ENCODE data around the gene CD3D. TPM values are rescaled to one million over a fixed set of nuclear protein-coding genes. Genes with fewer than 3 reads are reported as not detected.
"Not testable (repeated sequence)": the region's sequence is repeated elsewhere in the genome, so short reads cannot be mapped to it uniquely, and the experiment has no call there.

Gene CD3D
- total and polyA plus RNA-seq, 7 donors = 1.4 to 57.0 (median 2.1) TPM; not detected in 3

GRCh38 chr11:118310271-118310670, 32.2 kb downstream of the CD3D start:
- no peak overlapping the region for H3K27ac ChIP-seq
- H3K27me3 ChIP-seq = peaks cover 0 to 29% (median 20%) of the 10 kb centered on the region in 3 donors
- no peak overlapping the region for H3K4me3 ChIP-seq
- no peaks in the 10 kb centered on the region for H3K36me3 ChIP-seq
- intact Hi-C loops (cut with DNase I) = no loop called here
- no peak for TF ChIP-seq EP300 (IDR thresholded peaks at IDR 0.05)
- DNase-seq = no peak
- H3K9me3 ChIP-seq = no peaks in the 10 kb centered on the region
- WGBS, 2 donors = 72 to 85% methylated on average over 3 of the region's 3 CpGs
- peaks cover 0 to 2% (median 0%) of the 10 kb centered on the region in 4 donors for H3K4me1 ChIP-seq

- intact Hi-C loops (cut with DNase I); H3K36me3 ChIP-seq; H3K4me1 ChIP-seq; H3K9me3 ChIP-seq; H3K4me3 ChIP-seq; DNase-seq; H3K27ac ChIP-seq: not testable (repeated sequence)
- peaks cover 0 to 27% (median 15%) of the 10 kb centered on the region in 3 donors for H3K27me3 ChIP-seq
- 88 to 95% methylated on average over 5 of the region's 5 CpGs for WGBS, 2 donors
These were observed 33.4 kb downstream of the CD3D start for GRCh38 chr11:118308995-118309528.

GRCh38 chr11:118306556-118306955, 35.9 kb downstream of the CD3D start:
- H3K9me3 ChIP-seq = no peaks in the 10 kb centered on the region
- peaks cover 0 to 14% (median 0%) of the 10 kb centered on the region in 3 donors for H3K27me3 ChIP-seq
- 67 to 86% methylated on average over 2 of the region's 2 CpGs for WGBS, 2 donors
- no peaks in the 10 kb centered on the region for H3K4me1 ChIP-seq
- H3K4me3 ChIP-seq = no peak overlapping the region
- intact Hi-C loops (cut with DNase I) = no loop called here
- no peak for DNase-seq
- H3K36me3 ChIP-seq = no peaks in the 10 kb centered on the region
- TF ChIP-seq EP300 (IDR thresholded peaks at IDR 0.05) = no peak
- no peak for TF ChIP-seq POLR2A (IDR thresholded peaks at IDR 0.05)
- TF ChIP-seq CTCF (IDR thresholded peaks at IDR 0.05) = no peak
- TF ChIP-seq POLR2AphosphoS5 (IDR thresholded peaks at IDR 0.05) = no peak
- H3K27ac ChIP-seq = no peak overlapping the region

- no peak for DNase-seq
- TF ChIP-seq CTCF (IDR thresholded peaks at IDR 0.05) (no peak), POLR2AphosphoS5 (IDR thresholded peaks at IDR 0.05) (no peak), EP300 (IDR thresholded peaks at IDR 0.05) (no peak), POLR2A (IDR thresholded peaks at IDR 0.05) (no peak)
- Histone ChIP-seq H3K4me3 (no peak overlapping the region), H3K9me3 (no peaks in the 10 kb centered on the region), H3K27me3 (peaks cover 0 to 14% (median 0%) of the 10 kb centered on the region in 3 donors), H3K27ac (no peak overlapping the region), H3K4me1 (no peaks in the 10 kb centered on the region), H3K36me3 (no peaks in the 10 kb centered on the region)
- intact Hi-C loops (cut with DNase I) = no loop called here
- WGBS, 2 donors = 55 to 70% methylated on average over 8 of the region's 8 CpGs
These were observed 36.8 kb downstream of the CD3D start for GRCh38 chr11:118305726-118306125.

GRCh38 chr11:118304568-118305248, 37.8 kb downstream of the CD3D start, which contains the start of gene CD3E:
TSS of gene CD3E (plus strand) at chr11:118304730. CDS start at chr11:118304953, 223 bp downstream.
- DNase-seq = no peak
- no peaks in the 10 kb centered on the region for H3K9me3 ChIP-seq
- no peak within 1 kb of the TSS for H3K4me3 ChIP-seq
- 68 to 82% methylated on average over 8 of the region's 8 CpGs for WGBS, 2 donors
- no peak within 1 kb of the TSS for H3K27ac ChIP-seq
- no peaks in the 10 kb centered on the region for H3K36me3 ChIP-seq
- intact Hi-C loops (cut with DNase I) = no loop called here
- H3K27me3 ChIP-seq = peaks cover 0 to 14% (median 0%) of the 10 kb centered on the region in 3 donors
- TF ChIP-seq POLR2A (IDR thresholded peaks at IDR 0.05) = no peak
- TF ChIP-seq EP300 (IDR thresholded peaks at IDR 0.05) = no peak
- no peak for TF ChIP-seq CTCF (IDR thresholded peaks at IDR 0.05)
- no peak for TF ChIP-seq POLR2AphosphoS5 (IDR thresholded peaks at IDR 0.05)
- no peaks in the 10 kb centered on the region for H3K4me1 ChIP-seq
